HL-60 (cell line): ENCODE results near the gene NKX3-2.
A peak's percentile ranks its signal among the peaks of the same experiment; 100 is the strongest.

Source experiments
- DNase-seq, 2 experiments: peaks; one replicate each; pipeline ENCODE4 v3.0.0-alpha.2; 2010 to 2020; ENCODE audit warnings: low read depth in 1 of 2, low spot score in 1 of 2
- H3K27ac ChIP-seq: fragments of 250-450 bp; sonication (Bioruptor Pico); replicated peaks from 2 replicates; pipeline ENCODE4 v1.5.1; 2020; ENCODE audit warnings: mild to moderate bottlenecking, moderate library complexity
- H3K27me3 ChIP-seq: fragments of 250-450 bp; sonication (Bioruptor Pico); 2 replicates; pipeline ENCODE4 v1.5.1; 2021; ENCODE audit warnings: mild to moderate bottlenecking, moderate library complexity; ENCODE audit not compliant: insufficient read depth, poor library complexity, severe bottlenecking
- H3K4me3 ChIP-seq: replicated peaks from 2 replicates; pipeline ENCODE4 v1.5.1; 2011; ENCODE audit warnings: mild to moderate bottlenecking, control low read depth, low read length; ENCODE audit not compliant: insufficient read depth
- GABPA ChIP-seq: IDR thresholded peaks from 2 replicates; pipeline ENCODE4 v1.6.1; 2012; ENCODE audit warnings: low read depth
- POLR2AphosphoS5 ChIP-seq: IDR thresholded peaks from 2 replicates; pipeline ENCODE4 v1.6.1; 2012; ENCODE audit warnings: low read depth
- SPI1 ChIP-seq: IDR thresholded peaks from 2 replicates; pipeline ENCODE4 v1.6.1; 2012; ENCODE audit warnings: low read depth, mild to moderate bottlenecking, borderline replicate concordance
- TF ChIP-seq, protein P1 (sequence below): IDR thresholded peaks from 2 replicates; pipeline ENCODE4 v1.6.1; 2012; ENCODE audit warnings: low read depth; ENCODE audit not compliant: insufficient replicate concordance
- TF ChIP-seq, protein P2 (sequence below): IDR thresholded peaks from one replicate; pipeline ENCODE4 v1.5.1; 2011; ENCODE audit warnings: low read length, control low read depth, inconsistent platforms; ENCODE audit not compliant: insufficient read depth

NKX3-2 gene

DNA sequence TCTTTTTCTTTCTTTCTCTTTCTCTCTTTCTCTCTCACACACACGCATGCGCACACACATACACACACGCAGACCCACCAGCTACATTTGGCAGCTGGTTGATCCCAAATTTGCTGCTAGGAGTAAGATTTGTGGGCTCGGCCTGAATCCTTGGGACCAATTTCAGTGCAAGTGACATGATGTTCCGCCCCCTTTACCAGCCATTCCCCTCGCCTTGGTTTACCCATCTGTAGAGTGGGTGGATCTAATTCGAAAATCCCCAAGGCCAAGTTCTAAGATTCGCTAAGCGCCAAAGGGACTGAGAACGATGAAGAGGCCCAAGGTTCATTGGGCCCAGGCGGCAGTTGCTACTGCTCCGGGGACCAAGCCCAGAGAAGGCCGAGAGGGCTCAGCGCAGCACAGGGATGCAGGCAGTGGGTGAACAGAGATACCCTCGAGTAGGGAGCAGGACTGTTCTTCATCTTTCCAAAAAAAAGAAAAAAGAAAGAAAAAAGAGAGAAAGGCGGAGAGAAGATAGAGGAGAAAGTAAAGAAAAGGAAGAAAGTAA, 5.8 kb downstream of the NKX3-2 start:
- H3K27ac ChIP-seq = no peak overlapping the region
- TF ChIP-seq GABPA (no peak), POLR2AphosphoS5 (no peak), SPI1 (no peak)
- TF ChIP-seq, protein P1, sequence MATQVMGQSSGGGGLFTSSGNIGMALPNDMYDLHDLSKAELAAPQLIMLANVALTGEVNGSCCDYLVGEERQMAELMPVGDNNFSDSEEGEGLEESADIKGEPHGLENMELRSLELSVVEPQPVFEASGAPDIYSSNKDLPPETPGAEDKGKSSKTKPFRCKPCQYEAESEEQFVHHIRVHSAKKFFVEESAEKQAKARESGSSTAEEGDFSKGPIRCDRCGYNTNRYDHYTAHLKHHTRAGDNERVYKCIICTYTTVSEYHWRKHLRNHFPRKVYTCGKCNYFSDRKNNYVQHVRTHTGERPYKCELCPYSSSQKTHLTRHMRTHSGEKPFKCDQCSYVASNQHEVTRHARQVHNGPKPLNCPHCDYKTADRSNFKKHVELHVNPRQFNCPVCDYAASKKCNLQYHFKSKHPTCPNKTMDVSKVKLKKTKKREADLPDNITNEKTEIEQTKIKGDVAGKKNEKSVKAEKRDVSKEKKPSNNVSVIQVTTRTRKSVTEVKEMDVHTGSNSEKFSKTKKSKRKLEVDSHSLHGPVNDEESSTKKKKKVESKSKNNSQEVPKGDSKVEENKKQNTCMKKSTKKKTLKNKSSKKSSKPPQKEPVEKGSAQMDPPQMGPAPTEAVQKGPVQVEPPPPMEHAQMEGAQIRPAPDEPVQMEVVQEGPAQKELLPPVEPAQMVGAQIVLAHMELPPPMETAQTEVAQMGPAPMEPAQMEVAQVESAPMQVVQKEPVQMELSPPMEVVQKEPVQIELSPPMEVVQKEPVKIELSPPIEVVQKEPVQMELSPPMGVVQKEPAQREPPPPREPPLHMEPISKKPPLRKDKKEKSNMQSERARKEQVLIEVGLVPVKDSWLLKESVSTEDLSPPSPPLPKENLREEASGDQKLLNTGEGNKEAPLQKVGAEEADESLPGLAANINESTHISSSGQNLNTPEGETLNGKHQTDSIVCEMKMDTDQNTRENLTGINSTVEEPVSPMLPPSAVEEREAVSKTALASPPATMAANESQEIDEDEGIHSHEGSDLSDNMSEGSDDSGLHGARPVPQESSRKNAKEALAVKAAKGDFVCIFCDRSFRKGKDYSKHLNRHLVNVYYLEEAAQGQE = no peak
- TF ChIP-seq, protein P2, sequence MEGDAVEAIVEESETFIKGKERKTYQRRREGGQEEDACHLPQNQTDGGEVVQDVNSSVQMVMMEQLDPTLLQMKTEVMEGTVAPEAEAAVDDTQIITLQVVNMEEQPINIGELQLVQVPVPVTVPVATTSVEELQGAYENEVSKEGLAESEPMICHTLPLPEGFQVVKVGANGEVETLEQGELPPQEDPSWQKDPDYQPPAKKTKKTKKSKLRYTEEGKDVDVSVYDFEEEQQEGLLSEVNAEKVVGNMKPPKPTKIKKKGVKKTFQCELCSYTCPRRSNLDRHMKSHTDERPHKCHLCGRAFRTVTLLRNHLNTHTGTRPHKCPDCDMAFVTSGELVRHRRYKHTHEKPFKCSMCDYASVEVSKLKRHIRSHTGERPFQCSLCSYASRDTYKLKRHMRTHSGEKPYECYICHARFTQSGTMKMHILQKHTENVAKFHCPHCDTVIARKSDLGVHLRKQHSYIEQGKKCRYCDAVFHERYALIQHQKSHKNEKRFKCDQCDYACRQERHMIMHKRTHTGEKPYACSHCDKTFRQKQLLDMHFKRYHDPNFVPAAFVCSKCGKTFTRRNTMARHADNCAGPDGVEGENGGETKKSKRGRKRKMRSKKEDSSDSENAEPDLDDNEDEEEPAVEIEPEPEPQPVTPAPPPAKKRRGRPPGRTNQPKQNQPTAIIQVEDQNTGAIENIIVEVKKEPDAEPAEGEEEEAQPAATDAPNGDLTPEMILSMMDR = no peak
- no peak overlapping the region for H3K4me3 ChIP-seq
- H3K27me3 ChIP-seq = peaks cover 95% of the 10 kb centered on the region
- DNase-seq = no peak

DNA sequence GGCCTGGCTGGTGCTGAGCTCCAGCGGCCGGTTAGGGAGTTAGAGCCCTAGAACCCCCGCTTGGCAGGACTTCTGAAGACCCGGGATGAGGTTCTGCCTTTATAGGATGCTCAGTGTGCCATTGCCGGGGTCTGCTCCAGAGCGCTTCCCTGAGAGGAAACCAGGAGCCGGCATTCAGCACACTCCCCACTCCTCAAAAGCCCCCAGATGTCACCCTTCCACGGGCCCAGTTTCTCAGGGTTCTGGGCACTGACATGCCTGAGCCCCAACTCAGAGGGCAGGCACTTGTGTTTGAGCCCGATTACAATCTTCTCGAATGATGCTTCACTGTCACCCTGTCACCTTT, 6.5 kb downstream of the NKX3-2 start:
- TF ChIP-seq POLR2AphosphoS5 = no peak
- TF ChIP-seq, protein P2 = no peak
- TF ChIP-seq, protein P1 = no peak
- no peak for TF ChIP-seq SPI1
- no peak for TF ChIP-seq GABPA
- Histone ChIP-seq H3K4me3 (no peak overlapping the region), H3K27me3 (peaks cover 92% of the 10 kb centered on the region), H3K27ac (no peak overlapping the region)
- no peak for DNase-seq

DNA sequence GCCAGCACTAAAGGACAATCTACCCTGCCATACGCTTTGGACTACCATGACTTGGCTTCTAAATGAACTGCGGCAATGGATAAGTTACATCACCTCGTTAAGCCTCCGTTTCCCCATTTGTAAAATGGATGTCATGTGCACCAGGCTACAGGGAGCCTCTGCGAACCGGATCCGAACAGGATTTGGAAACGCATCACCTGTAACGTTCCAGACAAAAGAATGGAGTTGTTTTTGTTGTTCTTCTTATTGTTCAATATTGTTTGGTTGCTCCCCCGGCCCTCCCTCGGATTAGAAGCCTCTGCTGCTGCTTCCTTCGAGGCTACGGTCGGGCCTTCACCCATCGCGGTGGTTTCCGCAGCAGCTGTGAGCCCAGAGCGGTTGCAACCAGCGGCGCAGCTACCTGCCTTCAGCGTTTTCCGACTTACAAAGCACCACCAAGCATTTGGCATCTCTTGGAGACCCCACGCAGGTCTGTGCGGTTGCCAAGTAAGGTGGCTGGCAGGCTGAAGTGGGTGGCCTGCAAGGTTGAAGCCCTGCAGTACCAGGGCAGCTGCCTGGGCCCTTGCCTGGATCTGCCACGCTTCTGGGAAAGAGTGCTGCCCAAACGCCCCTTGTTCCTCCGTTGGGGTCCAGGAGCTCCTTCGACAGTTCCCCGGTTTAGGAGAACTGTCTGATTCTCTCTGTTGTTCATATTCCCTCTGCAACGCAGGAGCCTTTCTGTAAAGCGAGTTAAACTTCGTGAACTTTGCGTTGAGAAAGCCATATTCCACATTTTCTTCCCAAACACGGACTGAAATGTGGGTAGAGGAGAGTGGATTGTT, 7.1 kb downstream of the NKX3-2 start:
- no peak overlapping the region for H3K27ac ChIP-seq
- H3K27me3 ChIP-seq = peaks cover 89% of the 10 kb centered on the region
- TF ChIP-seq, protein P1 = no peak
- no peak for TF ChIP-seq SPI1
- TF ChIP-seq, protein P2 = no peak
- TF ChIP-seq POLR2AphosphoS5 = no peak
- no peak for TF ChIP-seq GABPA
- H3K4me3 ChIP-seq = no peak overlapping the region
- DNase-seq = peak in 1 of 2 experiments; percentile 48
